DMS53 treated with DMSO at 0.1 percent for 48 hours (cell line): ENCODE data around the gene GULP1.
"Not testable (repeated sequence)": the region's sequence is repeated elsewhere in the genome, so short reads cannot be mapped to it uniquely, and the experiment has no call there.

ENCODE experiments used
- DNase-seq: peaks from one replicate; lab custom pipeline; 2025; ENCODE audit not compliant: unreplicated experiment; lab: John Stamatoyannopoulos, UW

The GULP1 gene

DNA sequence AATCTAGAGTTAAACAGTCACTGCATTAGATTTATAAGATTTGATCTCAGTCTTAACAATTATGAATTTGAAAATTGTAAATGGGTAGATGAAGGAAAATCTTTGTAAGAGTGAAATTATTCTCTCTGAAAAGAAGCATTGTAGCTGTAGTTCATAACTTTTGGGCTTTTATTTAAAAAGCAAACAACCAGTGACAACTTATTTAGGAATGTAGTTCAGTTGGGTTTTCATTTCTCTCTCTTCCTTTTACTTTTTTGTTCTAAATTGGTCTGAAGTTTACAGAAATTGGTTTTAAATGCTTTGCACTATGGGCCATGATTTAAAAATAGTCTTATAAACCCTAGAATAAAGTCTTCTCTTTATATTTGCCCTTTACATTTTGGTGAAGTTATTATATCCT is 296.6 kb downstream of the GULP1 start:
- DNase-seq, result no peak

DNA sequence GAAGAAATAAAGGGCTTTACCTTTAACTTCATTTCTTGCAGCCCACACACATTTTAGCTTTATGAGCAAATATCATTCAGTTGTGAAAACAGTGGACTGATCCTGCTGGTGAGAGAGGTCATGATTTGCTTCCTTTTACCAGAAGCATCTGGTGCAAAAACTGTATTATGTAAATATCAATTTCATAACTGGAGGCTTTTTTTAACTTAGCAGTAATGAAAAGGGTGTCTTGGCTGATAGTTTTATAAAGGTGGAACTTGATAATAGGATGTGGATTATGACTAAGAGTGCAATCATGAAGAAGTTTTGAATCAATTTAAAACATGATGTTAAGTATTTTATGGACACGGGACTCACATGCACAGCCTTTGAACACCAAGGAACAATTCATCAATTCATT is 304.4 kb downstream of the GULP1 start:
- no peak for DNase-seq

DNA sequence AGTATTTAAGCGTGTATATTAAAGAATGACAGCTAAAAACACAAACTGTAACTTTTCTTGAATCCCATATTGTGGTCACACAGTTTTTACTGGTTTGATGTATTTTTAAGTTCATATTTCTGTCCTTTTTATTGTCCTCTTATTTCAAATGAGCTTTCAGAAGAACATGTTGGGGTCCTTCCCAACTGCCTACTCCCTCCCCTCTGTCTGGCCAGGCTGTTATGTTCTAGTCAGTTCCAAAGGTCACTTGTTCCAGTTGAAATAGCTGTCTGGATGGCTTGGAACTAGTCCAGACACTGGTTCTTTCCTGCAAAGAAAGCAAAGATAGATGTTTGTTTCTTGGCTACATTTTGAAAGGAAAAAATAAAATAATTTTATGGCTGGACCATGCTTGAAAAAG is 306.9 kb downstream of the GULP1 start:
- peak; percentile 19 for DNase-seq

DNA sequence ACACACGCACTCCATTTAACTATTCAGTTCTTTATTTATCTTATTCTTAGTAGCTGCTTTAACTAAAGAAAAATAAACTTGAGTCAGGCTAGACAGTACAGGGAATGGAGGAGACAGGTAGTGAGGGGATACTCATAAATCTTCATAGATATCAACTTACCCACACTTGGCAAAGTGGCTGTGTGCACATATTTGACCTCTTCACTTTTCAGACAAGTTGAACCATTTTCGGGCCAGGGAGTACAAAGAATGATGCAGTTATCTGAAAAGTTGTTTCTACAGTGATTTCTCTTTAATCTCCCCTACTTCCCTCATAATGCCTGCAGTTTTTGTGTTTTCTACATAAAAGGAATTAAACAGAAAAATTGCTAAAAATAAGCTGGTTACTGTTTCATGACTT is 307.5 kb downstream of the GULP1 start:
- no peak for DNase-seq

GRCh38 chr2:188600536-188601210 is 309.0 kb downstream of the GULP1 start:
- no peak for DNase-seq

- no peak for DNase-seq
Measured at GRCh38 chr2:188601391-188601790, 309.7 kb downstream of the GULP1 start.

DNA sequence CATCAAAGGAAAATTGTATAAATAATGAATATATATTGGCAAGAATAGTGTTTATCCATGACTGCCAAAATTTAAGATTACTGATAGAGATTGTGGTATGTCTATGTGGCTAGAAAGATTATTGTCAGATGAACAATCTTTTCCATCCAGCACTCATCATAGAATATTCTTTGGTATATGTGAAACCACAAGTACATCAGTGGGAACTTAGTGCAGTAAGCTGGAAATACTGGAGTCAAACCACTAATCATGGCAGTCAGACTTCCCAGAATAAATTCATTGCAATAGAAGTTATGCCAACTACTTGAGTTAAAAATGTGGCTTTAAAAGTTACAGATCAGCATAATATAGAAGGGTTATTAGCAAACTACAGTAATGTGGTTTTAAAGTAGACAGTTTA is 310.3 kb downstream of the GULP1 start:
- DNase-seq, result no peak

DNA sequence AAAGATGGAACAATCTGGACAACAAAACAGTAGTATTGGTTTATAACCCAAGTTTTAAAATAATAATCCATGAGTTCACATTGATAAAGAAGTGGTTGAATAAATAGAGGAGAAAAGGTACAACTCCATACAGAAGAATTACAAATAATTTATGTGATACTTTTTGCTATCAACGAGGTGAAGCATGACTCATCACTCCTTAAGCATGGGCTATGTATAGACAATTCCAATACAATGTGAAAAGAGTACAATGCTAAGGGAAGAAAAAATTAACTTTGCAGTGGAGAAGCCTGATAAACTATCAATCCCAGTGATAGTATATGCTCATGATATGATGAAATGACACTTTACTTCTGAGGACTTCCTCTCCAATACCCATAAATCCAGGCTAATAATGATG is 312.9 kb downstream of the GULP1 start:
- DNase-seq, result peak; percentile 8

DNA sequence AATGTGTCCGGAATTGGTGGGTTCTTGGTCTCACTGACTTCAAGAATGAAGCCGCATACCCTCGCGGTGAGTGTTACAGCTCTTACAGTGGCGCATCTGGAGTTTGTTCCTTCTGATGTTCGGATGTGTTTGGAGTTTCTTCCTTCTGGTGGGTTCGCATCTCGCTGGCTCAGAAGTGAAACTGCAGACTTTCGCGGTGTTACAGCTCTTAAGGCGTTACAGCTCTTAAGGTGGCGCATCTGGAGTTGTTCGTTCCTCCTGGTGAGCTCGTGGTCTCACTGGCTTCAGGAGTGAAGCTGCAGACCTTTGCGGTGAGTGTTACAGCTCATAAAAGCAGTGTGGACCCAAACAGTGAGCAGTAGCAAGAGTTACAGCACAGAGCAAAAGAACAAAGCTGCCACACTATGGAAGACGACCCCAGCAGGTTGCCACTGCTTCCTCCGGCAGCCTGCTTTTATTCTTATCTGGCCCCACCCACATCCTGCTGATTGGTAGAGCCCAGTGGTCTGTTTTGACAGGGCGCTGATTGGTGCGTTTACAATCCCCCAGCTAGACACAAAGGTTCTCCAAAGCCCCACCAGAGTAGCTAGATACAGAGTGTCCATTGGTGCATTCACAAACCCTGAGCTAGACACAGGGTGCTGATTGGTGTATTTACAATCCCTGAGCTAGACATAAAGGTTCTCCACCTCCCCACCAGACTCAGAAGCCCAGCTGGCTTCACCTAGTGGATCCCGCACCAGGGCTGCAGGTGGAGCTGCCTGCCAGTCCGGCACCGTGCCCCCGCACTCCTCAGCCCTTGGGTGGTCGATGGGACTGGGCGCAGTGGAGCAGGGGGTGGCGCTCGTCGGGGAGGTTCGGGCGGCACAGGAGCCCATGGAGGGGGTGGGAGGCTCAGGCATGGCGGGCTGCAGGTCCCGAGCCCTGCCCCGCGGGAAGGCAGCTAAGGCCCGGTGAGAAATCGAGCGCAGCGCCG is 314.2 kb downstream of the GULP1 start:
- not testable (repeated sequence) for DNase-seq

- DNase-seq, result not testable (repeated sequence)
Measured at GRCh38 chr2:188606596-188606995, 314.9 kb downstream of the GULP1 start.

DNA sequence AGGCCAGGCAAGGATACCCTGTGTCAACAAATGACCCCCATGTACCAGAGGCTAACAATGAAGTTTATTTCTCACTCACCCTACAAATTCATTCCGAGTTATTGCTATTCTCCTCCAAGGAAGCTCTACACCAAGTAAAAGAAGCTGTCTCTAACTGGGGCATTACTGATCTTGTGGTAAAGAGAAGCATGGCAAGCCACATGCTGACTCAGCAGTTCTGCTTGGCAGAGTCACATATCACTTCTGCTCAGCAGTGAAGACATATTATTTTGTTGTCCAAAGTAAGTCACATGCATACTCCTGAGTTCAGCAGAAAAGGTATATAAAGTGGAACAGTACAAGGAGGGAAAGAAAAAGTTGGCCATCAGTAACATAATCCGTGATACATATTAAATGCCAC is 315.8 kb downstream of the GULP1 start:
- no peak for DNase-seq

DNA sequence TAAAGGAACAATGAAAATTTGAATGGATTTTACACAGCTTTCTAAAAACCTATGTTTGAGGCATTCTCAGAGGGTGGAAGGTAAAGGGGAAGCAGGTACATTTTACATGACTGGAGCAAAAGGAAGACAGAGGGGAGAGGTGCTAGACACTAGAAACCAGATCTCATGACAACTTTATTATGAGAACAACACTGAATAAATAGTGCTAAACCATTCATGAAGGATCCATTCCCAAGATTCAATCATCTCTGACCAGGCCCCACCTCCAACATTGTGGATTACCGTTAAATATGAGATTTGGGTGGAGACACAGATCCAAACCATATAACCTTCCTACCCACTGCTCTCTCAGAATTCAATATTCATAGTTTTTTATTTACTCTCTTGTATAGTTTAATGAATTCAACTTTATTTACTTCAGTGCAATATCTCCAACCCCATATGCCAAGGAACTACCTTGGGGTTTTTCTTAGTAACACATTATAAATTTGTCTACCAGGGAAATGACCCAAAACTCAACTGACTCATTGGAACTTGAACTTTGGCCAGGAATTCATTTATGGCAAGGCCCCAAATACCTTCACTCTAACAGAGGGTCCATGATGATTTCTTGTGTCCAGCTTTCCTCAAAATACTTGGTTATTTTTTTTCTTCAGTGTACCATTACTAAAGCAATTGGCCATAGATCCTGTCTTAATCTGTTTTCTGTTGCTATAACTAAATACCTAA is 317.8 kb downstream of the GULP1 start:
- no peak for DNase-seq

GRCh38 chr2:188610050-188610444 is 318.4 kb downstream of the GULP1 start:
- no peak for DNase-seq

GRCh38 chr2:188610827-188611226 is 319.2 kb downstream of the GULP1 start:
- DNase-seq, result no peak

DNA sequence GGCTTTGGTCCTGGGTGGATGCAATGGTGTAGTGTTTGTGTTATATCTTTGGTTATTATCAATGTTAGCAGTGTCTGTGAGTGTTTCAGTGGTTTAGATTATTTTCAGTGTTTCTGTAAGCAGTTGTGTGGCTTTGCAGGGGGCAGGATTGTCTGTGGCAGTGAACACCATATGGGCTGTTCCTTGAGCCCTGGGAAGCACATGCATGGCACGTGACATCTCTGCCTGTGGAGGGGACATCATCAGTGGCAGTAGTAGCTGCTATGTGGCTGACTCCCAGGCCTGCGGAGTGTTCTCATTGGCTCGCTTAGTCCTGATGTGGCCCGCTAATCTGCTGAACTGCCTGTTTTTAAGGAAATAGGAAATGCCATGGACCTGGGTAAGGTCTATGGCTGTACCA is 327.5 kb downstream of the GULP1 start:
- DNase-seq, result no peak

DNA sequence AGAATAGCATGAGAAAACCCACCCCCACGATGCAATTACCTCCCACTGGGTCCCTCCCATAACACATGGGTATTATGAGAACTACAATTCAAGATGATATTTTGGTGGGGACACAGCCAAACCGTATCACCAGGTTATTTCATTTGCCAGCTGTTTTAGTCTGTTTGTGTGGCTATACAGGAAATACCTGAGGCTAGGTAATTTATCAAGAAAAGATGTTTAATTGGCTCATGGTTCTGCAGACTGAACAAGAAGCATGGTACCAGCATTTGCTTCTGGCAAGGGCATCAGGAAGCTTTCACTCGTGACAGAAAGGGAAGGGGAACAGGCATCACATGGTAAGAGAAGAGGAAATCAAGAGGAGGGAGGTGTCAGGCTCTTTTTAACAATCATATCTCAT is 329.2 kb downstream of the GULP1 start:
- DNase-seq, result no peak

- DNase-seq, result no peak
Measured at GRCh38 chr2:188622601-188623260, 331.1 kb downstream of the GULP1 start.

GRCh38 chr2:188623995-188624643 is 332.4 kb downstream of the GULP1 start:
- DNase-seq, result peak; percentile 34

DNA sequence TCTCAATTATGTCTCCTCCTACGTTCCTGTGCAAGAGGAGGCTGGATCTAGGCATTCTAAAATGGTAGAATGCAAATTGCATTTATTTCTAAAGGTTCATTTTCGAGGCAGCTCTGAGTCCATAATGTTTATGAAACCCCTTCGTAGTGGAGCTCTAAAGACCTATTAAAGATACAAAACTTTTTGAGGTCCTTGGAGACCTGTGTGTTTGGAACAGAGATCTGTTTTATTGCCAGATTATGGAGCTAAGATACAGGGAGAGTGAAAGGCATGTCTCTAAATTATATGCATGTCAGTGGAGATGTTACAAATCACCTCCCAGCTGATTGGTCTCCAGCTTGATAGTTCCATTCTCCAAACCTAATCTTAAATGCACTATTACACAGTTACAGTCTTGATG is 335.8 kb downstream of the GULP1 start:
- no peak for DNase-seq

- DNase-seq, result no peak
Measured at GRCh38 chr2:188628989-188629752, 337.5 kb downstream of the GULP1 start.
